Fibroblast of lung (primary cell): Measurements from ENCODE around the gene RASGRF2.

Experiments used
- CTCF ChIP-seq, 2 donors: IDR thresholded peaks in 1 of 2; conservative IDR thresholded peaks in 1 of 2; 1 replicate in 1 of 2; 2 replicates in 1 of 2; pipeline ENCODE4 v1.5.1; 2011 to 2012; ENCODE audit warnings: low read length in 2 of 2, control low read depth in 1 of 2, inconsistent platforms in 1 of 2, low read depth in 1 of 2, mild to moderate bottlenecking in 1 of 2
- EZH2 ChIP-seq: IDR thresholded peaks from 2 replicates; pipeline ENCODE4 v1.5.1; 2012; ENCODE audit warnings: low read length, control low read depth, mild to moderate bottlenecking; ENCODE audit errors: missing control alignments

GRCh38 chr5:80957031-80957761 lies 3.0 kb upstream of the RASGRF2 start:
- TF ChIP-seq CTCF (conservative IDR thresholded peaks at IDR 0.05 in 1 of 2, IDR thresholded peaks at IDR 0.05 in 1 of 2; ENCODE audit: low read depth in 1 of 2, low read length in 2 of 2) (no peak), EZH2 (no peak)
